ENCODE results near the gene PFKM. TPM values are rescaled to one million over a fixed set of nuclear protein-coding genes. Genes with fewer than 3 reads are reported as not detected.

The PFKM gene
- total RNA-seq, 1 donor from 2014 or later: 60.9 TPM

DNA sequence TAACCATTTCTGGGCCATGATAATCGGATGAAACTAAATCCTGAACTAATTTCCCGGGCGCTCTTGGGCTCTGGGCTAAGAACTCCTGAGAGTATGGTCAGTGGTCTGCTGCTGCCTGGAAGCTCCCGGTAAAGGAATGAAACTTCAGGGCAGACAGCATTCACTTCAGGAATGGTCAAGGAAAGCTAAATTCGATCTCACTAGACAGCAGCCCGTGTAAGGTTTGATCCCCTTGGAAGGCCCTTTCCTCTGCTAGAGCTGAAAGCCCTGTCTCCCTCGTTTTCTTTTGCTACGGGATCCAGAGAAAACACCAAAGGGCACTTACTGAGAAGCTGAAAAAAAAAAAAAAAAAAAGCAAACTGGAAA, 37.5 kb downstream of the PFKM start:
- Mint-ChIP-seq H3K36me3 (ENCODE audit: low read depth) (peaks cover 6% of the 10 kb centered on the region), H3K4me1 (ENCODE audit: low read depth) (peaks cover 22% of the 10 kb centered on the region), H3K27me3 (ENCODE audit: low read depth) (no peaks in the 10 kb centered on the region), H3K4me3 (ENCODE audit: unreplicated experiment) (peak overlapping the region; percentile 93), H3K9me3 (ENCODE audit: low read depth) (no peaks in the 10 kb centered on the region), H3K27ac (ENCODE audit: unreplicated experiment) (peak overlapping the region; percentile 92)
- TF ChIP-seq, protein P1, sequence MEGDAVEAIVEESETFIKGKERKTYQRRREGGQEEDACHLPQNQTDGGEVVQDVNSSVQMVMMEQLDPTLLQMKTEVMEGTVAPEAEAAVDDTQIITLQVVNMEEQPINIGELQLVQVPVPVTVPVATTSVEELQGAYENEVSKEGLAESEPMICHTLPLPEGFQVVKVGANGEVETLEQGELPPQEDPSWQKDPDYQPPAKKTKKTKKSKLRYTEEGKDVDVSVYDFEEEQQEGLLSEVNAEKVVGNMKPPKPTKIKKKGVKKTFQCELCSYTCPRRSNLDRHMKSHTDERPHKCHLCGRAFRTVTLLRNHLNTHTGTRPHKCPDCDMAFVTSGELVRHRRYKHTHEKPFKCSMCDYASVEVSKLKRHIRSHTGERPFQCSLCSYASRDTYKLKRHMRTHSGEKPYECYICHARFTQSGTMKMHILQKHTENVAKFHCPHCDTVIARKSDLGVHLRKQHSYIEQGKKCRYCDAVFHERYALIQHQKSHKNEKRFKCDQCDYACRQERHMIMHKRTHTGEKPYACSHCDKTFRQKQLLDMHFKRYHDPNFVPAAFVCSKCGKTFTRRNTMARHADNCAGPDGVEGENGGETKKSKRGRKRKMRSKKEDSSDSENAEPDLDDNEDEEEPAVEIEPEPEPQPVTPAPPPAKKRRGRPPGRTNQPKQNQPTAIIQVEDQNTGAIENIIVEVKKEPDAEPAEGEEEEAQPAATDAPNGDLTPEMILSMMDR (IDR thresholded peaks at IDR 0.05): no peak
- no peak for DNase-seq (ENCODE audit: low spot score)

DNA sequence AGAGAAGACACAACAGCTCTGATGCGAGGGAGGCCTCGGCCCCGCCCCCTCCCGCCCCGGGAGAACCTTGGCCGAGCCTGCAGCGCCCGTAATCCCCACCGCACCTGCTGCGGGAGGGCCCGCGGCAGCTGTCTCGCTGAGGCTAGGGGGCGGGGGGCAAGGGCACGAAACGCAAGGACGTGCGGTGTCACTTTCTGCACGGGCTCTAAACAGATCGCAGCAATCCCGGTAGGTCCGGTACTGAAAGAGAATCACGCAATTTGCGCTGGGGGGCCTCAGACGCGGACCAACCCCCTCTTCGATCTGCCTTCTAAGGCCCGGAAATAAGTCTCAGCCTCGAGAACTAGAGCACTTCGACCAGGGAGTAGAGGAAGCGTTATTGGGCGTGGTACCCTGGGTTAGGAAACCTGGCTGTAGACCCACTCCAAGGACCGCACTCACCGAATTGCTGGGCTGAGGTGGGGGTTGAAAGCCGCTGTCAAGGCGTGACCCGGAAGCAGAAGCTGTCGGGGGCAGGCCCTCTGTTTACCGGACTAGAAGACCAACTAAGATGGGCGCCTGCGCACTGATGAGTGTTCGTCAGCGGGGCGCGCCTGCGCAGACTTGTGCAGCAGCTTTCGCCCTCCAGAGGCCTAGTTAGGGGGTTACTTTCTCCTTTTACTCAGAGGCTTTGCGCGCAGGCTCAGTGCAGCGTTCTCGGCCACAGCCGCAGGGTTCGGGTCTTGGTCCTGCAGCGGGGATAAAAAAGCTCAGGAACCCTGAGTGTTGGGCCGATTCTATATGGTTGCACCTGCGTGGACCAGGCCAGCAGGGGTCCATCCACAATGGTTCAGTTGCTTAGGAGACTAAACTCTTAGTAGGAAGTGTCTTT, 38.1 kb downstream of the PFKM start, which contains the start of gene ASB8:
ASB8 (minus strand) TSS at position 498 of the 871 bp plus-strand sequence. CDS start 4,019 bp downstream, outside the sequence.
- Mint-ChIP-seq H3K36me3 (ENCODE audit: low read depth) (peaks cover 4% of the 10 kb centered on the region), H3K4me3 (ENCODE audit: unreplicated experiment) (peak within 1 kb of the TSS; percentile 93), H3K27ac (ENCODE audit: unreplicated experiment) (peak within 1 kb of the TSS; percentile 92), H3K9me3 (ENCODE audit: low read depth) (no peaks in the 10 kb centered on the region), H3K4me1 (ENCODE audit: low read depth) (peaks cover 22% of the 10 kb centered on the region), H3K27me3 (ENCODE audit: low read depth) (no peaks in the 10 kb centered on the region)
- TF ChIP-seq, protein P1 (IDR thresholded peaks at IDR 0.05): peak; percentile 73
- DNase-seq (ENCODE audit: low spot score): peak; percentile 99

DNA sequence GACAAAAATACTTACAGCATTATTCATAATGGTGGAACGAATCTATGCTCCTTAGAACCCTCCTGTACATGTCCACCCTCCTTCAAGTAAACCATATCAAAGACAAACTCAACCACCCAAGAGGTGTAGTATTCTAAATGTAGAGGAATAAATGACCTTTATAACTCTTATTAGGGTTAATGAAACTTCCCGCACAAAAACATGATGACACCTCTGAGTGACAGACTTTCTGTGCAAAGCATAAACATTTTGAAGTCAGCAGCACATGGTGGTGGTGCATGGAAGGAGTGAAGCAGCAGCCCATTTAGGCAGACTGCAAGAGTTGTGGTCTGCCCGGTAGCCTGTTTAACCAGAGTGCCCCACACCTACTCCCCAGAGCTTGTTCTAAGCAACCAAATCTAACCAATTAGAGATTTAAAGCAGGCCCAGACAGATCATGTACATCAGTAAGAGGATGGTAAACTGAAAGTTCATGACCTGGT, 38.8 kb downstream of the PFKM start:
- DNase-seq (ENCODE audit: low spot score): no peak
- no peaks in the 10 kb centered on the region for H3K9me3 Mint-ChIP-seq (ENCODE audit: low read depth)
- TF ChIP-seq, protein P1 (IDR thresholded peaks at IDR 0.05): no peak

DNA sequence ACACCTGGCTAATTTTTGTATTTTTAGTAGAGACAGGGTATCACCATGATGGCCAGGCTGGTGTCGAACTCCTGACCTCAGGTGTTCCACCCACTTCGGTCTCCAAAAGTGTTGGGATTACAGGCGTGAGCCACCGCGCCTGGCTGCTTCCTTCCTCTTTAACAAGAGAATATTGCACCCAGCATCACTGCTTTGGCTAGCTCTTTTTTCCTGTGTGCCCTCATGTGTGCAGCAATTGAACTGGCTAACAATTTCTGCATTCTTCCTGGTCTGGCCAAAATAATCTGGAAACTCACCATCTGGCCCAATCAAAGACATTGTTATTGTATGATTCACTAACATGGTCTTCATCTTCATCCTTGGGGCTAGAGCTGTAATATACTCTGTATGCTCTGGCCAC, 40.9 kb downstream of the PFKM start:
- peaks cover 17% of the 10 kb centered on the region for H3K4me1 Mint-ChIP-seq (ENCODE audit: low read depth)
- no peak overlapping the region for H3K4me3 Mint-ChIP-seq (ENCODE audit: unreplicated experiment)
- TF ChIP-seq, protein P1 (IDR thresholded peaks at IDR 0.05): no peak
- H3K9me3 Mint-ChIP-seq (ENCODE audit: low read depth): no peaks in the 10 kb centered on the region
- no peaks in the 10 kb centered on the region for H3K36me3 Mint-ChIP-seq (ENCODE audit: low read depth)
- DNase-seq (ENCODE audit: low spot score): no peak
- peaks cover 4% of the 10 kb centered on the region for H3K27me3 Mint-ChIP-seq (ENCODE audit: low read depth)
- no peak overlapping the region for H3K27ac Mint-ChIP-seq (ENCODE audit: unreplicated experiment)

More for the DNA sequence above, 38.8 kb downstream of the PFKM start:
- H3K36me3 Mint-ChIP-seq (ENCODE audit: low read depth): peaks cover 2% of the 10 kb centered on the region
- H3K4me3 Mint-ChIP-seq (ENCODE audit: unreplicated experiment): peak overlapping the region; percentile 93
- H3K4me1 Mint-ChIP-seq (ENCODE audit: low read depth): peaks cover 22% of the 10 kb centered on the region
- H3K27me3 Mint-ChIP-seq (ENCODE audit: low read depth): no peaks in the 10 kb centered on the region
- peak overlapping the region; percentile 88 for H3K27ac Mint-ChIP-seq (ENCODE audit: unreplicated experiment)

DNA sequence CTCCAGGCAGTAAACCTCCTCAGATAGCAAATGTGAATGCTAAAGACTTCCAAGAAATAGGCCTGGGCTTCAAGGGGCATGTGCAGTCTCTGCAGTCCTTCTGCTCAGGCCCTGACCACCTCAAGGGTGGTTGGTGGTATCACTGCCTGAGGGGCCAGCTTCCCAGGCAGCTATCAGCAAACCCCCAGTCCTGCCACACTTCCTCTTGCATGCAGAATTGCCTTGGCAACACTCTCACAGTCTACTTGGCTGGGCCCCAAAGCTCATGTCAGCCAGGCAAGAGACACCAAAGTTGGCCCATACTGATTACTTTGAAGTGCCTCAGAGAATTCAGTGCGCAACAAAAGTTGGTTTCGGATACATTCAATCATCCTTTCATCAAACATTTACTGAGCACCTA, 41.6 kb downstream of the PFKM start:
- Mint-ChIP-seq H3K36me3 (ENCODE audit: low read depth) (no peaks in the 10 kb centered on the region), H3K27ac (ENCODE audit: unreplicated experiment) (no peak overlapping the region), H3K9me3 (ENCODE audit: low read depth) (no peaks in the 10 kb centered on the region), H3K4me3 (ENCODE audit: unreplicated experiment) (no peak overlapping the region), H3K27me3 (ENCODE audit: low read depth) (peaks cover 5% of the 10 kb centered on the region), H3K4me1 (ENCODE audit: low read depth) (peaks cover 17% of the 10 kb centered on the region)
- DNase-seq (ENCODE audit: low spot score): no peak
- TF ChIP-seq, protein P1 (IDR thresholded peaks at IDR 0.05): no peak
